OCI-LY1 (cell line): ENCODE results near the gene NSD2.
"Not testable (repeated sequence)": the region's sequence is repeated elsewhere in the genome, so short reads cannot be mapped to it uniquely, and the experiment has no call there.

Source experiments
- H2AFZ ChIP-seq: fragments of 200-600 bp; sonication (generic), shearing (Covaris generic); 2 replicates; pipeline ENCODE4 v1.6.0; 2014; ENCODE audit warnings: antibody characterized with exemption, mild to moderate bottlenecking, low read length
- H3F3A ChIP-seq: fragments of 200-600 bp; sonication (generic), shearing (Covaris generic); 2 replicates; pipeline ENCODE4 v1.6.0; 2014; ENCODE audit warnings: mild to moderate bottlenecking, antibody characterized with exemption, low read length, moderate library complexity; ENCODE audit not compliant: insufficient read depth
- H3K27ac ChIP-seq: fragments of 200-600 bp; sonication (generic); 2 replicates; pipeline ENCODE4 v1.5.1; 2014; ENCODE audit warnings: low read length, mixed run types, mild to moderate bottlenecking, low read depth; ENCODE audit not compliant: poor library complexity, severe bottlenecking
- H3K27me3 ChIP-seq: fragments of 200-600 bp; sonication (generic); 2 replicates; pipeline ENCODE4 v1.6.0; 2014; ENCODE audit warnings: antibody characterized with exemption, mild to moderate bottlenecking, low read length, moderate library complexity; ENCODE audit not compliant: insufficient read depth
- H3K36me3 ChIP-seq: fragments of 200-600 bp; sonication (generic); 2 replicates; pipeline ENCODE4 v1.6.1; 2014; ENCODE audit warnings: mild to moderate bottlenecking, antibody characterized with exemption, low read length, moderate library complexity, mixed read lengths; ENCODE audit not compliant: insufficient read depth
- H3K4me1 ChIP-seq: fragments of 200-600 bp; sonication (generic); 2 replicates; pipeline ENCODE4 v1.5.1; 2014; ENCODE audit warnings: mild to moderate bottlenecking, low read length, moderate library complexity; ENCODE audit not compliant: insufficient read depth, severe bottlenecking
- H3K4me2 ChIP-seq: fragments of 200-600 bp; sonication (generic), shearing (Covaris generic); 2 replicates; pipeline ENCODE4 v1.6.1; 2014; ENCODE audit warnings: low read length
- H3K4me3 ChIP-seq: fragments of 200-600 bp; sonication (generic); 2 replicates; pipeline ENCODE4 v1.5.1; 2014; ENCODE audit warnings: low read length, low read depth, mild to moderate bottlenecking, mixed read lengths; ENCODE audit not compliant: poor library complexity, severe bottlenecking
- H3K79me2 ChIP-seq: fragments of 200-600 bp; shearing (Covaris generic); 2 replicates; pipeline ENCODE4 v1.6.1; 2016; ENCODE audit warnings: mixed run types, low read length, mixed read lengths; ENCODE audit not compliant: insufficient read depth
- H3K9ac ChIP-seq: fragments of 200-600 bp; sonication (generic), shearing (Covaris generic); 2 replicates; pipeline ENCODE4 v1.6.1; 2014; ENCODE audit warnings: mild to moderate bottlenecking, low read length, mixed read lengths
- H3K9me2 ChIP-seq: fragments of 200-600 bp; sonication (generic), shearing (Covaris generic); 2 replicates; pipeline ENCODE4 v1.6.1; 2014; ENCODE audit warnings: low read depth, mild to moderate bottlenecking, low read length, mixed read lengths
- H3K9me3 ChIP-seq: fragments of 200-600 bp; shearing (Covaris generic); 2 replicates; pipeline ENCODE4 v1.6.1; 2014; ENCODE audit warnings: low read length, mixed read lengths
- H4K20me1 ChIP-seq: fragments of 200-600 bp; sonication (generic), shearing (Covaris generic); 2 replicates; pipeline ENCODE4 v1.6.0; 2016; ENCODE audit warnings: mild to moderate bottlenecking, low read length; ENCODE audit not compliant: insufficient read depth
- EZH2 ChIP-seq: fragments of 200-600 bp; sonication (generic), shearing (Covaris generic); IDR thresholded peaks from 2 replicates; pipeline ENCODE4 v1.8.0; 2017; ENCODE audit warnings: borderline replicate concordance, mixed run types, mild to moderate bottlenecking, antibody characterized with exemption, low read length, moderate library complexity, mixed read lengths
- TF ChIP-seq, protein P1 (sequence below): fragments of 200-600 bp; sonication (generic), shearing (Covaris generic); IDR thresholded peaks from 2 replicates; pipeline ENCODE4 v1.5.1; 2017; ENCODE audit warnings: mild to moderate bottlenecking, antibody characterized with exemption, low read length, moderate library complexity, mixed read lengths

Gene NSD2

DNA sequence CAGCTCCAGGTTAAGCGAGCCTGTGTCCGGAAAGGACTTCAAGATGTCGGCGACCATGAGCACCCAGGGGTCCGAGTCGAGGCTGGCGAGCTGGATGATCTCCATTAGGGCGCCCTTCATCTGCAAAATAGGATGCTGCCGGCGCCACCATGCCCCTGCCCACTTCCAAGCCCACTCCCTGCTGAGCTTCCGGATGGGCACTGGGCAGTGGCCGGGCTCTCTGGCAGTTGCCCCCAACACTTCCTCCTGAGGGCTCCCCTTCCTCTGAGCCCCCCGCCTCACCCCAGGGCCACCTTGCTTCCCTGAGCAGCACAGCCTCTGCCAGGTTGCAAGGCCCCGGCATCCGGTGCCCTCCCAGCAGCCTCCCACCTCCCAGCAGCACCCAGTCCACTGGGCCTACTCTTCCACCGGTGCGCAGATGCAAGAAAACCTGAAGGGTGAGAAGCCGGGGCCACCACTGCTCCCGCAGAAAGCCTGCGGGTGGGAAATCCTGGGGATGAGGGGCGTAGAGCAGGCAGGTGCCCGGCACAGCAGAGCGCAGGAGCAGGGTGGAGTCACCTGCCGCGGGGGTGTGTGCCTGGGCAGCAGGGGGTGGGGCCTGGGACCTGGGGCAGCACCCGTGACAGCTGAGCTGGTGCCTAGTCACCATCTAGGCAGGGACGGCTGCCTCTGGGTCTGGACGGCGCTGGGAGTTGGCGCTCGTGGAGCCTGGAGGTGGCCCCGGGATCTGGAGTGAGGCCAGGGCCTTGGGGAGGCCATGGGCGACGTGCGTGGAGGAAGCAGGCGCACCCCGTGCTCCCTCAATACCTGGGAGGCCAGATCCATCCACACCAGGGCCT, 120.6 kb downstream of the NSD2 start:
- Histone ChIP-seq H4K20me1 (no peaks in the 10 kb centered on the region), H3K27me3 (no peaks in the 10 kb centered on the region), H3K4me3 (no peak overlapping the region), H3F3A (no peaks in the 10 kb centered on the region), H3K9me3 (no peaks in the 10 kb centered on the region), H3K27ac (no peak overlapping the region), H3K4me2 (no peak overlapping the region), H3K9me2 (no peaks in the 10 kb centered on the region), H3K79me2 (peaks cover 17% of the 10 kb centered on the region), H3K9ac (no peak overlapping the region), H2AFZ (no peak overlapping the region), H3K36me3 (peaks cover 27% of the 10 kb centered on the region), H3K4me1 (no peaks in the 10 kb centered on the region)
- TF ChIP-seq, protein P1, sequence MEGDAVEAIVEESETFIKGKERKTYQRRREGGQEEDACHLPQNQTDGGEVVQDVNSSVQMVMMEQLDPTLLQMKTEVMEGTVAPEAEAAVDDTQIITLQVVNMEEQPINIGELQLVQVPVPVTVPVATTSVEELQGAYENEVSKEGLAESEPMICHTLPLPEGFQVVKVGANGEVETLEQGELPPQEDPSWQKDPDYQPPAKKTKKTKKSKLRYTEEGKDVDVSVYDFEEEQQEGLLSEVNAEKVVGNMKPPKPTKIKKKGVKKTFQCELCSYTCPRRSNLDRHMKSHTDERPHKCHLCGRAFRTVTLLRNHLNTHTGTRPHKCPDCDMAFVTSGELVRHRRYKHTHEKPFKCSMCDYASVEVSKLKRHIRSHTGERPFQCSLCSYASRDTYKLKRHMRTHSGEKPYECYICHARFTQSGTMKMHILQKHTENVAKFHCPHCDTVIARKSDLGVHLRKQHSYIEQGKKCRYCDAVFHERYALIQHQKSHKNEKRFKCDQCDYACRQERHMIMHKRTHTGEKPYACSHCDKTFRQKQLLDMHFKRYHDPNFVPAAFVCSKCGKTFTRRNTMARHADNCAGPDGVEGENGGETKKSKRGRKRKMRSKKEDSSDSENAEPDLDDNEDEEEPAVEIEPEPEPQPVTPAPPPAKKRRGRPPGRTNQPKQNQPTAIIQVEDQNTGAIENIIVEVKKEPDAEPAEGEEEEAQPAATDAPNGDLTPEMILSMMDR, result no peak
- no peak for TF ChIP-seq EZH2

DNA sequence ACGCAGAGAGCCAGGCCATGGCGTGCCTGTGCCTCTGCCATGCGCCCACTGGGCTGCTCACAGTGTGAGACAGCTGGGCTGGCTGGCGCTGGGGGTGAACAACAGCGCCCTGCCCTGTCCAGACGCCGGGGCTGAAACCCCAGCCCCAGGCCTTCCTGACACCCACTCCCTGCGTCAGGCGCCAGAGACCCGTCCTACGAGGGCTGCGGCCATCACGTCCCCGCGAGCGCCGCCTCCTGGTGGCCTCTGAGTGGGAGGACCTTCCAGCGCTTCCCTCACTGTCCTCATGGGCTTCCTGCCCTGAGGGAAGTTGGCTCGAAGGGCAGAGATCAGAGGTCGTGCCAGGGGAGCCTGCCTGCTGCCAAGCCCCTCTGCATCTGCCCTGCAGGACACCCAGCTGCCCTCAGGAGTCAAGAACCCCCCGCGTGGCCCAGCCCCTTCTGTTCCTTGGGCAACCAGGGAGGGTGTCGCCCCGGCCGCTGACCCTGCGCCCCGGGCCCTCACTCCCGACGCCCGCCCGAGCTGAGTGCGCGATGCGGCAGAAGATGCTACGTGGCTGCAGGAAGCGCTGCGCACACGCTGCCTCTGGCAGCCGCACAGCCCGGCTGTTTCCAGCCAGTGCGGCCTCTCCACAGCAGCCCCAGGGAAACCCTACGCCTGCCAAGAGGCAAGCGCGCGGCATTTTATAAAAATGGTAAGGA, 121.4 kb downstream of the NSD2 start:
- H3K4me1 ChIP-seq, result no peaks in the 10 kb centered on the region
- H4K20me1 ChIP-seq, result no peaks in the 10 kb centered on the region
- H3K9me2 ChIP-seq, result no peaks in the 10 kb centered on the region
- no peaks in the 10 kb centered on the region for H3F3A ChIP-seq
- H3K79me2 ChIP-seq, result peaks cover 25% of the 10 kb centered on the region
- H3K27me3 ChIP-seq, result no peaks in the 10 kb centered on the region
- H3K36me3 ChIP-seq, result peaks cover 35% of the 10 kb centered on the region
- H2AFZ ChIP-seq, result no peak overlapping the region
- H3K4me2 ChIP-seq, result no peak overlapping the region
- no peak overlapping the region for H3K9ac ChIP-seq
- no peak overlapping the region for H3K4me3 ChIP-seq
- TF ChIP-seq EZH2, result no peak
- TF ChIP-seq, protein P1, result no peak
- H3K27ac ChIP-seq, result no peak overlapping the region
- H3K9me3 ChIP-seq, result no peaks in the 10 kb centered on the region

DNA sequence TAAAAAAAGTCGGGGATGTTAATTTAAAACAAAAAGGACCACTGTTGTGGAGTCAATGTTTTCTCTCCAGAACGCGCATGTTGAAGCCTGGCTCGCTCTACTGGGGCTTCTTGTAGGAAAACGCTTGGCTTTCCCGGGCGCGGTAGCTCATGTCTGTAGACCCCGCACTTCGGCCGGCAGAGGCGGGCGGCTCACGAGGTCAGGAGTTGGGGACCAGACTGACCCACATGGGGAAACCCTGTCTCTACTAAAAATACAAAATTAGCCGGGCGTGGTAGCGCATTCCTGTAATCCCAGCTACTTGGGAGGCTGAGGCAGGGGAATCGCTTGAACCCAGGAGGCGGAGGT, 122.0 kb downstream of the NSD2 start:
- Histone ChIP-seq H3K9me3 (no peaks in the 10 kb centered on the region), H3K79me2 (peaks cover 29% of the 10 kb centered on the region), H3K9ac (no peak overlapping the region), H2AFZ (no peak overlapping the region), H3K27ac (no peak overlapping the region), H3K4me2 (no peak overlapping the region), H4K20me1 (no peaks in the 10 kb centered on the region), H3K4me3 (no peak overlapping the region), H3K9me2 (no peaks in the 10 kb centered on the region), H3K4me1 (no peaks in the 10 kb centered on the region), H3K36me3 (peaks cover 40% of the 10 kb centered on the region), H3K27me3 (no peaks in the 10 kb centered on the region), H3F3A (no peaks in the 10 kb centered on the region)
- TF ChIP-seq EZH2, result no peak
- TF ChIP-seq, protein P1, result no peak

DNA sequence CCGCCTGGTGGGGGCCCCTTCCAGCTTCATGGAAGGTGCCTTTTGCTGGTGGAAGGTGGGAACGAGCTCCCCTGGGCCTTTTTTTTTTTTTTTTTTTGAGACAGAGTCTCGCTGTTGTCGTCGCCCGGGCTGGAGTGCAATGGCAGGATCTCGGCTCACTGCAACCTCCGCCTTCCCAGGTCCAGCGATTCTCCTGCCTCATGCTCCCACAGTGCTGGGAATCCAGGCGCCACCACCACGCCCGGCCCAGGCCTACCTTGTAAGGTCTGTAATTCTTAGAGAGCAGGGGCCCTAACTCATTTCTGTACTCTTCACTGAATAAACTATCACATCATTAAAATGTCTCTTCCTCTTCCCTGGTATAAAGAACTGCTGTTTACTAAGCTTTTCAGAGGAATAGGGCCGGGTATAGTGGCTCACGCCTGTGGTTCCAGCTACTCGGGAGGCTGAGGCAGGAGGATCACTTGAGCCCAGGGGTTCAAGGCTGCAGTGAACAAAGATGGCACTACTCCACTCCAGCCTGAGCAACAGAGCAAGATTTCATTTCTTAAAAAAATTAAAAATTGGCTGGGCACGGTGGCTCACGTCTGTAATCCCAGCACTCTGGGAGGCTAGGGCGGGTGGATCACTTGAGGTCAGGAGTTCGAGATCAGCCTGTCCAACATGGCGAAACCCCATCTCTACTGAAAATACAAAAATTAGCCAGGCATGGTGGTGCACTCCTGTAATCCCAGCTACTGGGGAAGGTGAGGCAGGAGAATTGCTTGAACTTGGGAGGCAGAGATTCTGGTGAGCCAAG, 122.7 kb downstream of the NSD2 start:
- H3K9ac ChIP-seq, H3K4me1 ChIP-seq, H4K20me1 ChIP-seq, H3K27me3 ChIP-seq, H2AFZ ChIP-seq, H3K9me3 ChIP-seq, H3F3A ChIP-seq, H3K4me3 ChIP-seq, H3K9me2 ChIP-seq, H3K4me2 ChIP-seq, H3K27ac ChIP-seq: not testable (repeated sequence)
- Histone ChIP-seq H3K79me2 (peaks cover 33% of the 10 kb centered on the region), H3K36me3 (peaks cover 41% of the 10 kb centered on the region)
